Transverse colon (tissue), 4 donors: ENCODE results near the gene IST1. TPM values are rescaled to one million over a fixed set of nuclear protein-coding genes. Genes with fewer than 3 reads are reported as not detected.

ENCODE experiments used
- DNase-seq: peaks from one replicate; pipeline ENCODE4 v3.0.0-alpha.2; 2019
- H3K27ac ChIP-seq, 4 donors: fragments of 200-600 bp; sonication (generic); 2 replicates each; pipeline ENCODE4 v1.5.1; 2016 to 2018; ENCODE audit warnings: inconsistent platforms in 4 of 4
- H3K27me3 ChIP-seq: fragments of 200-600 bp; sonication (generic); 2 replicates; pipeline ENCODE4 v1.5.1; 2017; ENCODE audit warnings: inconsistent platforms
- H3K36me3 ChIP-seq, 4 donors: fragments of 200-600 bp; sonication (generic); 2 replicates each; pipeline ENCODE4 v1.5.1; 2017 to 2019; ENCODE audit warnings: inconsistent platforms in 4 of 4
- H3K4me1 ChIP-seq, 4 donors: fragments of 200-600 bp; sonication (generic); 2 replicates each; pipeline ENCODE4 v1.5.1; 2017 to 2020; ENCODE audit warnings: inconsistent platforms in 4 of 4
- H3K4me3 ChIP-seq, 4 donors: fragments of 200-600 bp; sonication (generic); 1 replicate in 1 of 4; 2 replicates in 3 of 4; pipeline versions ENCODE4 v1.5.1 to v1.6.1; 2017 to 2019; ENCODE audit warnings: inconsistent platforms in 4 of 4
- H3K9me3 ChIP-seq, 2 donors: fragments of 200-600 bp; sonication (generic); 2 replicates each; pipeline ENCODE4 v1.5.1; 2017 to 2019; ENCODE audit warnings: inconsistent platforms in 2 of 2
- CTCF ChIP-seq, 5 experiments: fragments of 200-600 bp in 3 of 5; fragments of 450-650 bp in 2 of 5; sonication (generic) in 3 of 5; IDR thresholded peaks; 1 replicate in 2 of 5; 2 replicates in 3 of 5; pipeline ENCODE4 v1.5.1; 2016 to 2017; ENCODE audit warnings: antibody characterized with exemption in 5 of 5, inconsistent platforms in 3 of 5, mild to moderate bottlenecking in 2 of 5, moderate library complexity in 1 of 5
- EP300 ChIP-seq: sonication (generic); formaldehyde crosslinking; IDR thresholded peaks from one replicate; pipeline ENCODE4 v1.6.1; 2017; ENCODE audit warnings: antibody characterized with exemption, low read depth
- POLR2A ChIP-seq: fragments of 450-650 bp; IDR thresholded peaks from one replicate; pipeline ENCODE4 v1.6.1; 2016; ENCODE audit warnings: antibody characterized with exemption, mild to moderate bottlenecking, moderate library complexity
- POLR2AphosphoS5 ChIP-seq, 3 donors: sonication (generic); formaldehyde crosslinking; IDR thresholded peaks; one replicate each; pipeline ENCODE4 v1.6.1; 2016; ENCODE audit warnings: antibody characterized with exemption in 3 of 3
- WGBS, 2 donors: methylation state at CpG; one replicate each; pipeline ENCODE4 v1.1.5; 2018; ENCODE audit warnings: low coverage in 1 of 2; 5-methylcytosine and 5-hydroxymethylcytosine counted together
- in situ Hi-C, 4 donors: fragments of 200-750 bp; cut with MboI; loops; one replicate each; pipeline versions ENCODE4 v1.15.0 to v1.15.1; 2017; ENCODE audit warnings: low sequenced_read_pairs in 3 of 4, low pct_ligation_motif_present in 1 of 4, low pct_unique_long_range_greater_than_20kb in 1 of 4
- intact Hi-C: fragments of 100-400 bp; cut with DNase I; formaldehyde crosslinking; loops from one replicate; pipeline ENCODE4 v1.15.1; 2023; ENCODE audit warnings: low total_unique reads
- total RNA-seq, 4 donors: library from RNA; depleted of rRNA; stranded (reverse); fragments of >200 nt; gene quantifications; one replicate each; pipeline ENCODE4 v1.1.0, GENCODE V29; 2016

Gene IST1
- total RNA-seq, 4 donors from 2014 or later, result 200 to 303 (median 257) TPM

GRCh38 chr16:71848622-71849021 lies 46.7 kb upstream of the IST1 start:
- no peak for TF ChIP-seq POLR2AphosphoS5 (IDR thresholded peaks at IDR 0.05)
- no peak for TF ChIP-seq CTCF (IDR thresholded peaks at IDR 0.05)
- TF ChIP-seq POLR2A, result no peak
- WGBS, 2 donors, result 91 to 93% methylated on average over 3 to 6 of the region's 6 CpGs
- DNase-seq, result no peak
- Histone ChIP-seq H3K36me3 (peaks cover 0 to 17% (median 6%) of the 10 kb centered on the region in 4 donors), H3K4me3 (no peak overlapping the region), H3K9me3 (no peaks in the 10 kb centered on the region), H3K27me3 (no peaks in the 10 kb centered on the region), H3K4me1 (peaks cover 0 to 19% (median 8%) of the 10 kb centered on the region in 4 donors), H3K27ac (no peak overlapping the region)
- intact Hi-C loops, result no loop called here
- in situ Hi-C loops, result no loop called here

- no peak for DNase-seq
- H3K4me1 ChIP-seq, result peaks cover 0 to 11% (median 6%) of the 10 kb centered on the region in 4 donors
- in situ Hi-C loops, result no loop called here
- no peak for TF ChIP-seq POLR2AphosphoS5 (IDR thresholded peaks at IDR 0.05)
- no peak for TF ChIP-seq POLR2A
- no peak for TF ChIP-seq CTCF (IDR thresholded peaks at IDR 0.05)
- no peak for TF ChIP-seq EP300
- H3K36me3 ChIP-seq, result peaks cover 0 to 17% (median 6%) of the 10 kb centered on the region in 4 donors
- H3K27ac ChIP-seq, result no peak overlapping the region
- H3K9me3 ChIP-seq, result no peaks in the 10 kb centered on the region
- H3K27me3 ChIP-seq, result no peaks in the 10 kb centered on the region
- no peak overlapping the region for H3K4me3 ChIP-seq
- 91% methylated on average over 8 of the region's 8 CpGs; no CpG with 5 or more reads in 1 of the 2 donors for whole genome bisulfite sequencing, 2 donors
- intact Hi-C loops, result no loop called here
Observed at GRCh38 chr16:71851746-71852145, 43.6 kb upstream of the IST1 start.

- H3K9me3 ChIP-seq, result no peaks in the 10 kb centered on the region
- no peaks in the 10 kb centered on the region for H3K27me3 ChIP-seq
- H3K4me3 ChIP-seq, result no peak overlapping the region
- 72% methylated on average over 3 of the region's 3 CpGs; no CpG with 5 or more reads in 1 of the 2 donors for WGBS, 2 donors
- no peak for DNase-seq
- in situ Hi-C loops, result no loop called here
- H3K27ac ChIP-seq, result no peak overlapping the region
- peaks cover 0 to 17% (median 6%) of the 10 kb centered on the region in 4 donors for H3K36me3 ChIP-seq
- intact Hi-C loops, result no loop called here
- TF ChIP-seq EP300 (no peak), POLR2A (no peak), POLR2AphosphoS5 (IDR thresholded peaks at IDR 0.05) (no peak), CTCF (IDR thresholded peaks at IDR 0.05) (no peak)
- H3K4me1 ChIP-seq, result peaks cover 0 to 7% (median 2%) of the 10 kb centered on the region in 4 donors
Observed at GRCh38 chr16:71852158-71852557, 43.2 kb upstream of the IST1 start.

- TF ChIP-seq POLR2A (no peak), EP300 (no peak), POLR2AphosphoS5 (IDR thresholded peaks at IDR 0.05) (no peak), CTCF (IDR thresholded peaks at IDR 0.05) (no peak)
- H3K27ac ChIP-seq, result peak overlapping the region in 2 of 4 donors; percentile 5 to 44
- intact Hi-C loops, result no loop called here
- WGBS, 2 donors, result 99% methylated on average over 4 of the region's 4 CpGs; no CpG with 5 or more reads in 1 of the 2 donors
- DNase-seq, result no peak
- H3K4me1 ChIP-seq, result peaks cover 0 to 3% (median 0%) of the 10 kb centered on the region in 4 donors
- H3K27me3 ChIP-seq, result no peaks in the 10 kb centered on the region
- H3K4me3 ChIP-seq, result no peak overlapping the region
- H3K9me3 ChIP-seq, result no peaks in the 10 kb centered on the region
- H3K36me3 ChIP-seq, result peaks cover 0 to 17% (median 6%) of the 10 kb centered on the region in 4 donors
- in situ Hi-C loops, result no loop called here
Observed at GRCh38 chr16:71852561-71852960, 42.8 kb upstream of the IST1 start.
